ENCODE data around the gene CYB561D1.

CYB561D1 gene

DNA sequence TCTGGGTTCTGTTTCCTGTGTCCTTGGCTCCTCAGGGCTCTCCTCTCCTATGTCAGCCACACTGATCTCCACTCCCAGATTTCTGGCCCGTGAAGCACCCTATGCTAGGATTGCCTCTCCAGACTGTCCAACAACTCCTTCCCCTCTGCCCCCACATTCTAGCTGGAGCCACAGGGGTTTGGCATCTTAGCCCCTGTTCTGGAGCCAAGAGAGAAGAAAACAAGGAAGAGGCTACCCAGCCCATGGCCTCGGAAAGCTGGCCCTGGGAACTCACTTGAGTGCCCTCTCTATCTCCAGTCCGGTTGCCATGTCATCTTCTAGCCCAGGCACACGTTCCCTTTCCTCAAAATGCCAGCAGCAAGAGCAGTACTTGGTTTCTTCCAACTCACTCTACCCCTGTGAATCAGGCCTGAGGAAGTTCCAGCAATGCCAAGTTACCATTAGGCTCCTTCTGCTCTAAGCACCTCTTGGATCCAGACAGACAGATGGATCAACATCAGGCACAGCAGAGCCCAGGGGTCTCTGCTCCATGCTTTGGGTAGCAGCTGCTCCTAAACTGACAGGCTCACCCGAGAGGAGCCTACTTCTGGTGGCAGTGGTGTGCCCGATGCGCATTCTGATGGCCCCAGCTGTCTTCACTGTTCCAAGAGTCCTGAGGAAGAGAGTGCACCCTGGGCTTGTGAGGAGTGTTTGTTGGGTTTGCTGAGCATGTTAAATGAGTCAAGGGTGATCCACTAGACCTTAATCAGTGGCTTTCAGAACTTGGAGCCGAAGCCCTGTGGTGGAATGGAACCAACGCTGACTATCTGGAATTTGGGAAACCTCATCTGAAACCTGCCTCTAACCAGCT is 34.2 kb downstream of the CYB561D1 start:
- DNase-seq (ENCODE audit: low read depth in 4 of 4, low spot score in 1 of 4): no peak

DNA sequence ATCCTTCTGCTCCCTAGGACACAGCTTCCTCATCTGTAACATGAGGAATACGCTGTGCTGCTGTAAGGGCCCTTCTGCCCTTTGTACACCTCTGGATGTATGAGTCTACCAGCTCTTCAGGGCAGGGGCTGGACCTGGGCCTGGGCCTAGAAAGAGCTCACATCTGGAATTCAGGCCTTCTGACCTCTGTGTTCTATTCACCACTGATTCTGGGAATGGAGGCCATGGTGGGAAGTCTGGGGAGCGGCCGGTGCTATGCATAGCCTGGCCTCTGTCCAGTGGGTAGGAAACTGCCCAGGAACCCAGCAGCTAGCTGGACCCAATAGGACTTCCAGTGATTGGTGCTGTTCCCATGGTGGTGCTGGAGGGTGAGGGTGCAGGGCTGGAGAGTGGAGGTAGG is 34.8 kb downstream of the CYB561D1 start:
- no peak for DNase-seq (ENCODE audit: low read depth in 4 of 4, low spot score in 1 of 4)

DNA sequence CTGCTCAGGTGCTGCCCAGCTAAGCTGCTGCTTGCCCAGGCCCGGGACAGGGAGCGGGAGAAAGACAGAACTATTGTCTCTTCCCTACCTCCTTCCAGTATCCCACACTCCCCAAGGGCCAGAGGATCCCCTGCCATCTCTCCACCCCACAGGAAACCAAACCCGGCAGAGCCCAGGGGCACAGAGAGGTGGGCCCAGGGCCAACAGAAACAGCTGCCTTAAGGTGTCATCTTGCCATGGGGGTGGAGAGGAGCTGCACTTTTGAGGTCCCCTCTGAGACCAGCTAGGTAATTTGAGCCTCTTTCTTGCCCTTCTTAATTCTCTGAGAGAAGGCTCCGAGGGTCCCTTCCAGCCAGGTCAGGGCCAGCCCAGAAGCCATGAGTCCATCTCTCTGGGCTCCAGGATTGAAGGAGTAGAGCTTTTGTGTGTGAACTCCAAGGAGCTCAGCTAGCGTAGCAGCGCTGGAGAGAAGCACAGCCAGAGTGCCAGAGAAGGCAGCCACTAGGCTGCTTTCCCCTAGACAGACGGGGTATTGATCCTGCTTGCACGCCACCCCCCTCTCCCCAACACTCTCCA is 36.1 kb downstream of the CYB561D1 start:
- no peak for DNase-seq (ENCODE audit: low read depth in 4 of 4, low spot score in 1 of 4)

DNA sequence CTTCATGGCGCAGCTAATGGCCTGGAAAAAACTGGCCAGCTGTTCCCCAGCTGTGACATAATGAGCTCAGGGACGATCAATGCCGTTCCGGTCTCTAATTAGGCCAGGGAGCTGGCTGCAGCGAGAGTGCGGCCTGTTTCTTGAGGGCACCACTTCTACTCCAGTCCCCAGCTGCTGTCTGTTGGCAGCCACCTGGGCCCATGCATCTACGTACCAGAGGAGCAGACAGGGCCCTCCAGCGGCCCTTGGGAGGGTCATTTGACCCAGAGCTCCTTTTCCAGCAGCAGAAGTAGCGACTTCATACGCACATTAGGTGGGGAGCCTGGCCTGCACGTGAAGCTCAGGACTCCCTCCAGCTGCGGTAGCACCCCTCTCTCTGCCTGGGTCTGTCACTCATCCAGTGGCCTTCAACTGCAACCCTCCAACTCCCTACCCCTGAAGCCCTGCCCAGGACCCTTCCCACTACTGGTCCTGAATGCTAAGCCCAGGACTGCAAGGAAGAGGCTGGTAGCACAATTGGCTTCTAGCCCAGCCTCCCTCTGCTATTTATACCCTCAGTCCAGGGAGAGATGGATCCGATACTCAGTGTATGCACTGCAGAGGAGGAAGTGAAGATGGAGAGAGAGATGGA is 36.7 kb downstream of the CYB561D1 start:
- no peak for DNase-seq (ENCODE audit: low read depth in 4 of 4, low spot score in 1 of 4)

DNA sequence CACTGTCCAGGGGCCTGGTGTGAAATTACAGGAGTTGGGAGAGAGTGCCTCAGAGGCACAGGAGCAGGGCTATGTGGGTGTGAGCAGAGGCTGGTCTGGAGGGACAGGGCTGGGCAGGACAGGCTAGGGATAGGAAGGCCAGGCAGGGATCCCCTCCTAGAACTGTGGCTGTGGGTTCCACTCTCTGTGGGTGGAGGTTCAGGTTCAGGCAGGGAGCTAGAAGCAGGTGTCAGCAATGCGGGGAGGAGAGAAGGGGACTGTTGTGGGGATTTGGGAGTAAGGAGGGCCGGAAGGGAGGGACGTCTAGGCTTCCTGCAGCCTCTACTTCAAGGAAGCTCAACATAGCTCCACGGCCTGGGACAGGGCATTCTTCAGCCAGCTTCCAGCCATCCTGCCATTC is 37.5 kb downstream of the CYB561D1 start:
- no peak for DNase-seq (ENCODE audit: low read depth in 4 of 4, low spot score in 1 of 4)

DNA sequence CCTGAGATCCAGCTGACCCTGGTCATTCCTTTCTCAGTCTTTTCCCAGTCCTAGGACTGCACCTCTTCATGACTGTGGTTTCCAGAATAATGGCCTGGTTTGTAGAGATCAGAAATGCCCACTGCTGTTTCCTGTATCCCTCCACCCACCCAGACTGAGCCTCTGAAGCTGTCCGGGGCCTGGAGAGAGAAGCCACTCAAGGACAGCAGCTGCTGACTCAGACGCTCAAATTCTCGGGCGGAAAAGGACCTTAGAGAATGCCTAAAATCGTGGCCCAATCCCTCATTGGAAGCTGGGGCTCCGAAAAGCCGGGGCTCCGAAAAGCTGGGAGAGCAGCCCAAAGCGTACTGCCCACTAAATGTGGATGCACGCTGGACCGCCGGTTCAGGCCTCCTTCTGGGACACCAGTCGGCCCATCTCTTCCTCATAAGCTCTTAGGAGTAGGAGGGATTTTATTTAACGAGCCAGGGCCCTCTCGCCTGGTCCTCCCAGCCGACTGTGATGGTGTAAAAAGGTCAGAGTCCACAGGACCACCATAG is 38.0 kb downstream of the CYB561D1 start:
- DNase-seq (ENCODE audit: low read depth in 4 of 4, low spot score in 1 of 4): no peak

DNA sequence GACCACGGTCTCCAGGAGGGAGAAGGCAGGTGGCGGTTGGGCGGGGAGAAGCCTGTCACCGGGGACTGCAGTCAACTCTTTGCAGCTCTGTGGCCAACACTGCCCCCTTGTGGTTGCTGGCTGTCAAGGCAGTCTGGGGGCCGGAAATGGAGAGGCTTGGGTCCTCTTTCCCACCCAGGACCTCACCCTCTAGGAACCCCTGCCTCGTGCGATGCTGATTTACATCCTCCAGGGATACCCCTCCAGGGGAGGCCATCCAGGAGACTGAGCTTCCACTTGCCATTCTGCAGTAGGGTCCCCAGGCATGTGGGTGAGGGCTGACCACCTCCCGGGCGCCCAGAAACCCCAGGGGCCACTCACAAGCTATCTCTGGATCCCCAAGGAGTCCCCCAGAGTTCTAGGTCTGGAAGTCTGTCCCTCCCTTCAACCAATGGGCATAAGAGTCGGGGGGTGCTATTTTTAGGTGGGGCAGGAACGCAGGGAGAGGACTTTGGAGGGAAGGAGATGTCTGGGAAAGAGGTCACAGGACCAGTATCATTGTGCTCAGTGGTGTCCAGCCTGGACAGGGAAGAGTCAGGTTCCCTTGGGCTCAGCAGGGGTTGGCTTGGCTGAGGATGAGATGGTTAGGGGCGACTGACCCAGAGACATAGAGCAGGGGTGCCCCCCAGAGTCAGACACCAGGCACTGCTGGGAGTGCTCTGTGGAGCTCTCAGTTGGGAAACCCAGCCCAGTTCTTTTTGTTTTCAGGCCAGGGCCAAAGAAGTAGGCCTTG is 38.7 kb downstream of the CYB561D1 start:
- peak; percentile 85 to 89 (median 86) for DNase-seq (ENCODE audit: low read depth in 4 of 4, low spot score in 1 of 4)

DNA sequence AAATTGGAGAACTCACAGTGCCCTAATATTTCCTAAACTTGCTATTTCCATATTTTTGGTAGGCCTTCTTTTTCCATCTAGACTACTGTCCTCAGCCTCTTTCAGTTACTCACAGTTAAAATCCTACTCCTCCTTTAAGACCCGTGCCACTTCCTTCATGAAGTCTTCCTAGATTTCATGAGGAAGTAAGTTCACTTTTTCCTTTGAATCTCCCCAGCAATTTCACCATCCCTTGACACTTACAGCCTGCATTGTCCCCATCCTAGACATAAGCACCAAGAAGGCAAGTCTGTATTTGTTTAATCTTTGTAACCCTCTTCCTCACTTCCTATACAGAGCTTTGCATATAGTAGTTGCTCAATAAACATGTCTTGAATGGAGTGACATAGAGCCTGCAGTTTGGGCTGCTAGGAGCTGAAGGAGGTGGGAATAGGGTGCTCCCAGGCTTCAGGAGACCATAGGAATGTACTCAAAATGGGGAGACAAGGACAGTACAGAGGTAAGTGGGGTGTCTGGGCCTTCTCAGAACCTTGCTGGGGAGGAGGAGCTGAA is 40.5 kb downstream of the CYB561D1 start:
- no peak for DNase-seq (ENCODE audit: low read depth in 4 of 4, low spot score in 1 of 4)

DNA sequence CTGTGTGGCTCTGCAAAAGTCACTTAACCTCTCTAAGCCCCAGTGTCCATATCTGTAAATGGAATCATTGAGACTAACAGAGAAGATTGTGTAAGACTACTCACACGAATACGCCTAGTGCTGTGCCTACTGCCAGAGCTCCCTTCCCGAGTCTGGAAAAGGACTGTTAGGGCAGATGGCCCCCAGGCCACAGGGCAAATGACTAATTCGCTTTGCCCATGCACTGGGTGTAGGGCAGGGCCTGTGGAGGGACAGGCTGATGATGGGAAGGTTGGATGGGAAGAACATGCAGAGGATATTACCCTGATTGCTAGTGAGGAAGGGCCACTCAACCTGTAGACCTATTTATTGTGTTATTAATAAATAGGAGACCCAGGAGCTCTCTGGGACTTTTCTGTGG is 41.6 kb downstream of the CYB561D1 start:
- no peak for DNase-seq (ENCODE audit: low read depth in 4 of 4, low spot score in 1 of 4)

DNA sequence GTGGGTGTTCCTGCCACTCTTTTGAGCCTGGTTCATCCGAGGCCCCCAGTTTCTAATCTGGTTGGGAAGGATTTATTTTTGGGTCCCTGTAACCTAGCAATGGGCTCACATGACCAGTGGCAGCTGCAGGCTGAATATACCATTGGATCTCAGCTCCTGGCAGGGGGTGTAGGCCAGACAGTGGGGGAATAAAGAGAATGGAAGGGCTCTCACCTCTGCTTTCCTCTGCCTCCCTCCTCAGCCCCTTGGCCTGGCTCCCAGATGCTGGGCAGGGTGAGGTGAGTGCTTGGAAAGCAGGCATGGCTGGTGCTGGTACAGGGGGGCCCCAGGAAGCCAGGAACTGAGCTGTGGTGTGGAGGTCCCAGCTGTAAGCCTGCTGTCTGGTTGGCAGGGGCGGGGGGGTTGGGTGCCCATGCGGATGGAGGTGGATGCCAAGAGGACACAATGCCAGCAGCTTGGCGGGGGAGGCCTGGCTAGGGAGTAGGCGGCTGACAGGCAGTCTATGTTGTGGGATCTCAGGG is 42.1 kb downstream of the CYB561D1 start:
- no peak for DNase-seq (ENCODE audit: low read depth in 4 of 4, low spot score in 1 of 4)

DNA sequence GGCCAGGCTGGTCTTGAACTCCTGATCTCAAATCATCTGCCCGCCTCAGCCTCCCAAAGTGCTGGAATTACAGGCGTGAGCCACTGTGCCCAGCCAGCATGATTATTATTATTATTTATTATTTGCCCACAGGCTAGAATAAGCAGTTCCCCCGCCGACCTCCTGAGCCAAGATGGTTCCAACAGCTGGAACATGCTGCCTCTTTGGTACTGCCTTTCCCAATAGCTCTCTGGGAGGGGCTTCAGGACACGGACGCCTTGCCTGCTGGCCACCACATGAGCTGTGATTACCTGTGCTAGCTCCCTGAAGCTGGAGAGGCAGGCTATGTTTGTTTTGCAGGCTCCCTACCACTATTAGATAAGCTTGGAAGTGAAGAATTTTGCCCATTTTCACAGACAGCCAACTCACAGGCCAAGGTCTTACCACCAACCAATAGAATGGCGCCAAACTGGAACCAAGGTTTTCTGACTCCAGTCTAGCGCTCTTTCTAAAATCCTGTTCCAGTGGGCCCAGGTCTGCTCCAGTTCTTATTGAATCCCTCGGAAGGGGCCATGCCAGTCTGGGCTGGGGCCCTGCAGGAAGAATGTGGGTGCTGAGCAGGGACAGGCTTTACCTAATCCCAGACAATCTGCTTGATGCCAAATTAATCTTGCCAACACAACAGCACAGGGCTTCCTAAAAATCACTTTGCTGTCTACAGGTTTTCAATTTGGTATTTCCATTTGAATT is 43.7 kb downstream of the CYB561D1 start:
- no peak for DNase-seq (ENCODE audit: low read depth in 4 of 4, low spot score in 1 of 4)

DNA sequence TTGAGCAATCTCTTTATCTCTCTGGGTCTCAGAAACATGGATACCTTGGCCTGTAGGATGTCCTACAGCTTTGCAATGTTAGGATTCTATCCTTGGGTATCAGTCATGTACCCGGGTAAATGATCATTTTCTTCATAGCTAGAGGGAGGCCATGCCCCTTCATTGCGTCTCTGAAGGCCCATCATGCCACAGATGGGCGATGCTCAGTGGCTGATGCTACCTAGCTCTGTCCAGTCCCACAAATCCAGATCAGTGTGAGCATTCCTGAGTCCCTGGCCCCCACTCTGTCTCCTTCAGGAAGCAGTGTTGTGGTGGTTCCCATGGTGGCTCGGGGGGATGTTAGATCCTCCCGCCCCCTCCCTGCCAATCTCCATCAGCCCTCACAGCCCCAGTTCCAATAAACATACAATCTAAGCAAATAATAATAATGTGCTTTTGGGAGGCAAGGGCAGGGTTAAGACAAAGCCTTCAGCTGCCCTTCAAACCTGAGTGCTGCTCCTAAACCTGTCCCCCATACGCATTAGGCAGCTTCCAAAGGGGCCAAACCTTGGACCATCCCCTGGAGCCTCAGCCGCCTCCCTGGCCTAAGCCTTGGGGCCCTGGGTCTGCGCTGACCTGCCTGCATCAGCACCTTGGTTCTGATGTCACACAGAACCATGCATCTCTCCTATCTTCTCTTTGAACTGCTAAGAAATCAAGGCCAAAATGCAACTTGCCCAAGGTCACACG is 45.1 kb downstream of the CYB561D1 start:
- no peak for DNase-seq (ENCODE audit: low read depth in 4 of 4, low spot score in 1 of 4)

DNA sequence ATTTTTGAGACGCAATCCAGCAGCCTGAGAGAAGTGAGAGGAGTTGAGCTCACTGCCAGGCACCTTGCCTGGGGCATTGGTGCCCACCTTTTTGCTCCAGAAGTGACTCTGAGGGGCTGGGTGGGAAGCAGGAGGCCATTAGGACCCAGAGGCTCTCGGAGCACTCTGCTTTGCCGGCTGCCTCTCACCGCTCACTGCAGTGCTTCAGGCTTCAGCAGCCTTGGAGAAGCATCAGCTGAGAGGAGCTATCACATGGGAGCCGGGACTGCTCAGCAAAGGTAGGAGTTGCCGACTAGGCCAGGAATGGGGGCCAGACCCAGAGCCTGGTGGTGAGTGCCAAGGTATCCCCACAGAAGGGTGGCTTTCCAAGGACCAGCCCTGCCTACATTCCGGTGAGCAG is 45.8 kb downstream of the CYB561D1 start, which contains the start of gene GPR61:
Gene GPR61, plus strand, starts transcription at position 197 of the 400 bp plus-strand sequence. CDS start 3,151 bp downstream, outside the sequence.
- DNase-seq (ENCODE audit: low read depth in 4 of 4, low spot score in 1 of 4): no peak

DNA sequence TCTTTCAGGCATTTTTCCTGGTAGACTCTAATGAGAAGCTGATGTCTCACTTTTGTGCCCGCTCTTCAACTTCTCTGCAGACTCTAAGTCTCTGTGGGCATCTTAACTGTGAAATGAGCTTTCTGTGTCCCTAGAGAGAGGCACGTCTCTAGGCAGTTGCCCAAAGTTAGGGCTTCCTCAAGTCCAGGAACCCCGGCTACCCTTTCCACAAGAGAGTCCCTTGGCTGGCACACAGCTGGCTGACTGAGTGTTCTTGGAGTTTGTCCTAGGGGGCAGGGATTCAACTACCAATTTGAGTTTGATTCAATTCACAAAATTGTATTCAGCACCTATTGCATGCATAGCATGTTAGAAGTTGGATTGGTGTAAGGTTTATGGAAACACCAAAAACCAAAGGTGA is 47.2 kb downstream of the CYB561D1 start:
- DNase-seq (ENCODE audit: low read depth in 4 of 4, low spot score in 1 of 4): no peak

DNA sequence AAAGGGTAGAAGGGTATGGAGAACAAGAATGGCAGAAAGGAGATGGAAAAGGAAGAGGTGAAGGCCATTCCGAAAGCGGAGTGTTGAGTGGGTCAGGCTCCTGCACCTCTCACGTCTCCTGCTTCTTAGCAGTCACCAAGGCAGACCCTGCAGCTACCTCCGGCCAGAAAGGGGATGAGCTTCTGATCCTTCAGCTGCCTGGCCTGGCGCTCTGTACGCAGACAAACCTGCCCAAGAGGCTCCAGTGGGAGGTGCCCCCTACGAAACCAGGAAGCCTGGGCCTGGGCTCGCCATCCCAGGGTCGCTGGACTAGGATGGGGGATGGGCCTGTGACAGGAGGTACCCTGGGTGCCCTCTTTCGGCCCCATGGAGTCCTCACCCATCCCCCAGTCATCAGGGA is 48.8 kb downstream of the CYB561D1 start:
- DNase-seq (ENCODE audit: low read depth in 4 of 4, low spot score in 1 of 4): no peak

DNA sequence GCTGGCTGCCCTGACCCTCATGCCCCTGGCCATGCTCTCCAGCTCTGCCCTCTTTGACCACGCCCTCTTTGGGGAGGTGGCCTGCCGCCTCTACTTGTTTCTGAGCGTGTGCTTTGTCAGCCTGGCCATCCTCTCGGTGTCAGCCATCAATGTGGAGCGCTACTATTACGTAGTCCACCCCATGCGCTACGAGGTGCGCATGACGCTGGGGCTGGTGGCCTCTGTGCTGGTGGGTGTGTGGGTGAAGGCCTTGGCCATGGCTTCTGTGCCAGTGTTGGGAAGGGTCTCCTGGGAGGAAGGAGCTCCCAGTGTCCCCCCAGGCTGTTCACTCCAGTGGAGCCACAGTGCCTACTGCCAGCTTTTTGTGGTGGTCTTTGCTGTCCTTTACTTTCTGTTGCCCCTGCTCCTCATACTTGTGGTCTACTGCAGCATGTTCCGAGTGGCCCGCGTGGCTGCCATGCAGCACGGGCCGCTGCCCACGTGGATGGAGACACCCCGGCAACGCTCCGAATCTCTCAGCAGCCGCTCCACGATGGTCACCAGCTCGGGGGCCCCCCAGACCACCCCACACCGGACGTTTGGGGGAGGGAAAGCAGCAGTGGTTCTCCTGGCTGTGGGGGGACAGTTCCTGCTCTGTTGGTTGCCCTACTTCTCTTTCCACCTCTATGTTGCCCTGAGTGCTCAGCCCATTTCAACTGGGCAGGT is 49.5 kb downstream of the CYB561D1 start:
- DNase-seq (ENCODE audit: low read depth in 4 of 4, low spot score in 1 of 4): no peak

DNA sequence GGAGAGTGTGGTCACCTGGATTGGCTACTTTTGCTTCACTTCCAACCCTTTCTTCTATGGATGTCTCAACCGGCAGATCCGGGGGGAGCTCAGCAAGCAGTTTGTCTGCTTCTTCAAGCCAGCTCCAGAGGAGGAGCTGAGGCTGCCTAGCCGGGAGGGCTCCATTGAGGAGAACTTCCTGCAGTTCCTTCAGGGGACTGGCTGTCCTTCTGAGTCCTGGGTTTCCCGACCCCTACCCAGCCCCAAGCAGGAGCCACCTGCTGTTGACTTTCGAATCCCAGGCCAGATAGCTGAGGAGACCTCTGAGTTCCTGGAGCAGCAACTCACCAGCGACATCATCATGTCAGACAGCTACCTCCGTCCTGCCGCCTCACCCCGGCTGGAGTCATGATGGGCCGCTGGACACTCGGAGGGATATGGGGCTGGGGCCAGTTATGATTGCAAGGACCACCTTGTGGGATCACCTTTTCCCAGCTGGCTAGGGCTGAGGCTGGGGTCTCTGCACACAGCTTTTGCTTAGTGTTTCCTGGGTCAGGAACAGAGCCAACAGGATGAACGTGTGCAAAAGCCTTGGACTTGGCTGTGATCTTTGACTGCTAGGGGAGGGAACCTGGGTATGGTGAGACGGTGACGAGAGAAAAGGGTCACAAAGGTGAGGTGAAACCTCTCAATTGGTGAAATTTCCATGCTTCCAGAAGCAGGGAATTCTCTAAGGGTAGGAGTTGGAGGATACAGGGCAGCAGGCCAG is 50.3 kb downstream of the CYB561D1 start:
- DNase-seq (ENCODE audit: low read depth in 4 of 4, low spot score in 1 of 4): no peak
